Measurements from ENCODE around the gene SBF2.

DNA sequence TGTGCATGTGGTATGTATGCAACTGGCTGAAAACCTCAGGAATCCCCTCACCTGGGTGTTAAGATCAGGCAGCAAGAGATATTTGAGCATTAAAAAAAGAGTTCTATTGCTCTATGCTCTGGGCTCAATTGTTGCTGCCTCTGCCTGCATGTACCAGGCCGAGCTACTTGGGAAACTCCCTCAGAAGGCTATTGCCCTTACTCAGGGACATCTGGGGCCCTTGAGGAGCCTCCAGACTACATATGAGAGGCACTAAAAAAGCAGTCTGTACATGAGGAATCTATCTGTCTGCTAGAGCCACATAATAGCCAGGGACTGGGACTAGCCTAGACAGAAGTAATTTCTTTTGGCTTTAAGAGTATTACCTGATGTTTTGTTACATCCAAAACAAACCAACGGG lies 510.0 kb downstream of the SBF2 start:
- TF ChIP-seq, protein P1, sequence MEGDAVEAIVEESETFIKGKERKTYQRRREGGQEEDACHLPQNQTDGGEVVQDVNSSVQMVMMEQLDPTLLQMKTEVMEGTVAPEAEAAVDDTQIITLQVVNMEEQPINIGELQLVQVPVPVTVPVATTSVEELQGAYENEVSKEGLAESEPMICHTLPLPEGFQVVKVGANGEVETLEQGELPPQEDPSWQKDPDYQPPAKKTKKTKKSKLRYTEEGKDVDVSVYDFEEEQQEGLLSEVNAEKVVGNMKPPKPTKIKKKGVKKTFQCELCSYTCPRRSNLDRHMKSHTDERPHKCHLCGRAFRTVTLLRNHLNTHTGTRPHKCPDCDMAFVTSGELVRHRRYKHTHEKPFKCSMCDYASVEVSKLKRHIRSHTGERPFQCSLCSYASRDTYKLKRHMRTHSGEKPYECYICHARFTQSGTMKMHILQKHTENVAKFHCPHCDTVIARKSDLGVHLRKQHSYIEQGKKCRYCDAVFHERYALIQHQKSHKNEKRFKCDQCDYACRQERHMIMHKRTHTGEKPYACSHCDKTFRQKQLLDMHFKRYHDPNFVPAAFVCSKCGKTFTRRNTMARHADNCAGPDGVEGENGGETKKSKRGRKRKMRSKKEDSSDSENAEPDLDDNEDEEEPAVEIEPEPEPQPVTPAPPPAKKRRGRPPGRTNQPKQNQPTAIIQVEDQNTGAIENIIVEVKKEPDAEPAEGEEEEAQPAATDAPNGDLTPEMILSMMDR (IDR thresholded peaks at IDR 0.05 in 4 of 5, conservative IDR thresholded peaks at IDR 0.05 in 1 of 5), result no peak
- TF ChIP-seq POLR2A (IDR thresholded peaks at IDR 0.05), result no peak

All from gastrocnemius medialis (tissue), 4 donors.